AML-193 (cell line): ENCODE measurements around the gene FBLN7.
A peak's percentile ranks its signal among the peaks of the same experiment; 100 is the strongest.

Experiments
- DNase-seq, 2 experiments: peaks; one replicate each; lab custom pipeline; 2025; lab: John Stamatoyannopoulos, UW

The FBLN7 gene

DNA sequence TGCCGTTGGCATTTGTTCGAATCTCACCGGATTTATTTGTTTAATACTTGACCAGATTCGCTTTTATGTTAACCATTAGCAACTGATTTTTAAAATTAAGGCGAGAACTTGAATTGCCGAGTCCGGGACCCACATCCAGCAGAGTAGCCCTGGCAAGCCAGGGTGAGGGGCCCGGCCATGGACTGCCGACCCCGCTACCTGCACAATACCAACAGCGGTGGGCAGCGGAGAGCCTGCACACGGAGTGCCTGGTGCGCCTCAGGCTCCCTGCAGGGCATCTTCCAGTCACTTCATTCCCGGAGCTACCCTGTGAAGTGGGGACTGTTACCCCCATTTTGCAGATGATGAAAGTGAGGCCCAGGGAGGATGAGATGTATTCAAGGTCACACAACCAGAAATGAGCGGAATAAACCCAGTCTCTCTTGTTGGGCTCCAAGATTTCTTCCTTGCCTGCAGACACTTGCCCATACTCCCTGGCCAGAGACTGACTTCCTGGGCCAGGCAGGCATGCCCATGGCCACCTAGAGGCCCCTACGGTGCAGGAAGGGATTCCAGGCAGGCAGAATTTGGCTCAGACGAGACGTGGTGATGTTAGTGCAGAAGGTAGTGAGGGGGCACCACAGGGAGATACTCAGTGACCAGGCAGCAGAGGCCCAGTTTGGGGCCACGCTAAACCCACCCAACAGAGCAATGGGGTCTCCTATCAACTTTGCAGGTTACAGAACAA lies 2.9 kb downstream of the FBLN7 start:
- no peak for DNase-seq

DNA sequence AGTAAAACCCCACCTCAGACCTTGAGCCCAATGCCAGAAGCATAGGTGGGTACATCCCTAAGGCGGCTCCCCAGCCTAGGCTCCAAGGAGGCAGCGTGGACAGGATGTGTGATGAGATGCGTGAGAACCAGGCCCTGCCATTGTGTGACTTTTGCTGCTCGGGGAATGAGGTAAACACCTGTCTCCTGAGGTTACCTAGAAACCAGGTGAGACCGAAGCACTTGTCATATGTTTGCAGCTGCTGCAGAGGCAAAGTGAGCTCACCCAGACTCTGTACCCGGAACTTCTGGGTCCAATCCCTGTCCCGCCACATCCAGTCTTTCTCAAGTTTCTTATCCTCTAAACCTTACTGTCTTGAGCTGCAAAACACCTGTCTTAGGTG lies 3.4 kb downstream of the FBLN7 start:
- DNase-seq: no peak

DNA sequence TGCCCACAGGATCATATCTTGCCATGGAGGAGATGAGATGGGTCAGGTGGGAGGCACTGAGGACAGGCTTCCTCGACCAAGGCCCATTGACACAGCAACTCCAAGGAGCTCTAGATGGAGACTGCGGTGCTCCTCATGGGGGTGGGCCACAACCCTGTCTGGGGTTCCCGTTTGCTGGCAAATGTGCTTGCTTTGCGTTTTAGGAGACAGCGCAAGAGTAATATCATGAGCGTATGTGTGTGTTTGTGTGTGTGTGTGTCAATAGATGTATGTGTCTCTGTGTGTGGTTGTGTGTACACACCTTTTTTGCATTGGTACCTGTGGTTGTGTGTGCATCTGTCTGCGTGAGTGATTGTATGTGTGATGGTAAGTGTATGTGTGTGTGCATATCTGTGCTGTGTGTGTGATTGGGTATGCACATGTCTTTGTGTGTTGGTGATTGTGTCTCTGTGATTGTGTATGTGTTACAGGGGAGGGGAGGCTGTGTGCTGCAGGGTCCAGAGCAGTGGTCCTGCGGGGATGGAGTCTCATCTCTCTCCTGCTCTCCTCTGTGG lies 4.4 kb downstream of the FBLN7 start:
- no peak for DNase-seq

DNA sequence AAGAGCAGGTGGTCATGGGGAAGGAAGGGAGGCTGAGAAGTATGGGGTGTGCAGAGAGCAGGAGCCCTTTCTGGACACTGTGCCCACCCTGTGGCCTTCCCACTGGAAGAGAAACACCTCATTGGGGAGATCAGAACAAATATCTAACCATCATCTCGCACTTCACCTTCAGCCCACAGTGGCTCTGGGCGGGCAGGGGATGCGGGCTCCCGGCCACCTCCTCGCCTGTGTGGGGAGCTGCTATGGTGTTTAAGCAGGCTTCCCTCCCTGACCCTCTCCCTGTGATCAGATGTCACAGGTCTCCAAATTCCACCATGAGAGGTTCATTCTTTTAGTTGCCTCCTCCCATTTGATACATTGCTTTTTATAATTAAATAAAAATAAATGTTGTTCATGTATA lies 5.0 kb downstream of the FBLN7 start:
- DNase-seq: no peak

DNA sequence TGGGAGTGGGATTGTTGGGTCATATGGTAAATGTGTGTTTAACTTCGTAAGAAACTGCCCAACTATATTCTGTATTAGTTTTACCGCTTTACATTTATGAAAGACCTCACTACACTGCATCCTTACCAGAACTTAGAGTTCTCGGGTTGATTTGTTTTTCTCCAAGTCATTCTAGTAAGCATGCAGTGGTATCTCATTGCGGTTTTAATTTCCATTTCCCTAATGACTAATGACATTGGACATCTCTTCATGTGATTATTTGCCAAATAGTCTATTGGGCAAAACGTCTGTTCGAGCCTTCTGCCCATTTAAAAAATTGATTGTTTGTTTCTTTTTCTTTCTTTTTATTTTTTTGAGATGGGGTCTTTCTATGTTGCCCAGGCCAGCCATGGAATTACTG lies 6.8 kb downstream of the FBLN7 start:
- no peak for DNase-seq

DNA sequence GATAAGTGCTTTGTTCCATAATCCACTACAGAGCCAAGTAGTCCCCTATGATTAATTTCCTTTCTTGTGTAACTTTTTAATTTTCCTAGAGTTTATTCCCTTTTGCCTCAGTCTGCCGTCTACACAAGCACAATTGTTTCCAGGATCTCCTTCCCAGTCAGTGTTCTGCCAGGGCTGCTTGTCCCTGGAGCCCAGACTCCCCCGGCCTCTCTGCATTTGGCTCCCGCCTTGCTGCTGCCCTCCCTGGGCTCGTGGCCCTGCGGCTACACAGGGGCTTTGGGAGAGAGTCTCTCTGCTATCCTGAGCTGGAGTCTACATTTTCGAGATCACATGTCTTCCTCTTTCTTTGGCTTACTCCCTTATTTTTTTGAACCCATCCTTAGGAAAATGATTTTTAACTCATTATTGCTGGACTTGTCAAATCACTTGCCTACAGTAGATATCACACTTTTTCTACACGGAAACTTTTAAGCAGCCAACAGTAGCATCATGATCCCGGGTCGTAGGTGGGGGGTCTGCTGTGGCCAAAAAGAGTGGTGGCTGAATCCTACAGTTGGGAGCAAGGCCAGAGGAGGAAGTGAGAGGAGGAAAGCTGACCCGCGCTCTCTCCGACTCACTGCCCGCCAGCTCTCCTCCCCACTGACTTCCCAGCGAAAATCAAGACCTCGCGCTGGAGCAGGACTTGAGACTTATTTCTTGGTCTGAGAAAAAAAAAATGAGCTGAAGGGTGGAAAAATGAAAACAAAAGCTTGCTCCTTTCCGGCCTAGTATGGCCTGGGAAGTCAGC lies 9.4 kb downstream of the FBLN7 start:
- DNase-seq: no peak

DNA sequence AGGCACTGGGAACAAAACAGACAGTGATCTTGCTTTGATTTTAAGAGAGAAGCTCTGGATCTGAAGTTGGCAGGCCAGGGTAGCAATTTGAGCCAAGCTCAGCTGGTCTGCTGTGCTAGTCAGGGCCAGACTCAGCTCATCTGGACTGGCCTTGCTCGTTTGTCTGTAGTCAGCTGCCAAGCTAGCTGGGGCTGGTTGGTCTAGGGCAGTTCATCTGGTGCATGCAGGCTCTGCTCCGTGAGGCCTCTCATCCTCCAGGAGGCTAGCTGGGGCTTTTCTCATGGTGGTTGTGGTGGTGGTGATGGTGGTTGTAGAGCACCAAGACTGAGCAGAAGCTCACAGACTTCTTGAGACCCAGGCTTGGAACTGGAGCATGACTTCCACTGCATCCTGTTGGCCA lies 10.3 kb downstream of the FBLN7 start:
- no peak for DNase-seq

DNA sequence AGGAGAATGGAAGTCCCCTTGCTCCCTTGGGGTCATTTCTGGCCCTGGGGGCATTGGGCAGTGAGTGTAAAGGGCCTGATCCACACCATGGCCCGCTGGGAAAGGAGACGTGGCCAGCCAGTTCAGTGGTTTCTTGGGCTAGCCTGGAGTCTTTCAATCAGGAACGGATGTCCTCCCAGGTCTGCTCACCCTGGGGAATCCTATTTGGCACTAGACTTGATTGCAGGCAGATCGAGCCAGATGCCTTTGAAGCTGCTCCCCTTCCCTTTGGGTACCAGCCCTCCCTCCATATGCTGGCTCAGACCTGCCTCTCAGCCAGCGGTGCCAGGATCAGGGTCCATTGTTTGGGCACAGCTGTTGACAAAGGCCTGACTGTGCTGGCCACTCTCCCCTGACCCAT lies 11.0 kb downstream of the FBLN7 start:
- DNase-seq: no peak

DNA sequence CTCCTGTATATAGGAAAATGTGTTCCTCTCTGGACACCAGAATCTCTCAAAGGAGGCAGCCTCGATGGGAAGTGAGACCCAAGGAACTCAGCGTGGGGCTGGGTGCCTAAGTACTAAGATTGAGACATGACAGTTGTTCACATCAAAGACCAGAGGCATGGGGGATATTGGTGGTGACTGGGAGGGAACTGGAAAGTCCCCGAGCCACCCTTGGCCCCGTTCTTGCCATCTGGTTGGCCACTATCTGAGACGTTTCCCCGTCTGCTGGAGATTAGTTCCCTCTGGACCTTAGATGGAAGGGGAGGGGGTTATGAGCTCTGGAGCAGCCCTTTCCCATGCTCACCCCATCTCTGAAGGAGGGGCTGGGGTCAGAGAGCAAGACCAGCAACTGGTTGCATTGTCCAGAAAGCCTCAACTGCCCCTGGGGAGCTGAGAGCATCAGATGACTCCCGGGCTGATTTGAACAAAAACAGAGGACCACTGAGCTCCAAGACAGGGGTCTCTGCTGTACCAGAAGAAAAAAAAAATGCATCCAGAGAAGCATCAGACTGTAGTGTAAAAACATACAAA lies 11.8 kb downstream of the FBLN7 start:
- DNase-seq: no peak

DNA sequence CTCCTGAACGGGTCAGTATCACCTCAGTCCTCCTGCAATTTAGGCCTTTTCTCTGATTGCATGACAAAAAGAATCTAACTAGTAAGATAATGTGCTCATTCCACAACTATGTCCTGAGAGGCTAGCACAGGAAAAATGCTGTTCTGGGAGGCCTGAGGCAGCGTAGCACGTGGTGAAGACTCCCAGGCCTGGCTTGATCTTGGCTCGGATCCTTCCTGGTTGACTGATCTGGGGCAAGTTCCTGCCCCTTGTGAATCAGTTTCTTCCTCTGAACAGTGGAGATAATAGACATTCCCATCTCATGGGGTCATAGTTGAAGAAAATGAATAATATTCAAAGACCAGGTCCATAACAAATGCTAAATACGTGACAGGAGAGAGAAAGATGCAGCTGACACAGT lies 12.3 kb downstream of the FBLN7 start:
- DNase-seq: no peak

DNA sequence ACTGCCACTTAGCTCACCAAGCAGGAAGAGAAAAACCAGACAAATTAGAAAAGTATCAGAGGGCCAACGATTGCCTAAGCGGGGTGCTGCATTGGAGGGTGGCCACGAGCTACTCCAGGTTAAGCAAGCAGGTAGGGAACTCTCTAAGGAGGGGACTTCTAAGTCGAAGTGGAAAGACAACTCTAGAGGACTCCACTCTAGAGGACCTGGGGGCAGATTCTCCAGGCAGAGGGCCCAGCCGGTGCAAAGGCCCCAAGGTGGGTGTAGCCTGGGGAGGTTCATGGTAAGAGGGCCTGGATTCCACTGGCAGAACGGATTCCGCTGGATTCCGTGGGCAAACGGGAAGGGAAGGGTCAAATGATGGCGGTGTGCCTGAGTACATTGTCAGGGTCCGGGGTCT lies 12.7 kb downstream of the FBLN7 start:
- no peak for DNase-seq

DNA sequence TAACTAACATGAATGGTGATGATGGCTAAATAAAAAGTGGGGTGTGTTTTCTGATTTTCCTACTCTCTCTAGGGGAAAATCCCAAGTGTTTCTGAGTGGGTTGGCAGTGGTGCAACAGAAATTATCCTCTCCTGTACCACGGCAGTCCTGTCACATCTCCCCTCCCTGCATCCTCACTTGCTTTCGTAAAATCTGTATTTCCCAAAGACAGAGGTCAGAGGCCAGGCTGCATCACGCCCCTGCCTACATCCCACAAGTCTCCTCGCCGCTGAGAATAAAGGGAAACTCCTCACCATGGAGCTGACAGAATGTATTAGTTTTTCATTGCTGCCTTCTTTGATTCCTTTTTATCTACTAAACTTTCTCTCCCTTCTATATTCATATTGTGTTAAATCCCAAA lies 13.1 kb downstream of the FBLN7 start:
- no peak for DNase-seq

DNA sequence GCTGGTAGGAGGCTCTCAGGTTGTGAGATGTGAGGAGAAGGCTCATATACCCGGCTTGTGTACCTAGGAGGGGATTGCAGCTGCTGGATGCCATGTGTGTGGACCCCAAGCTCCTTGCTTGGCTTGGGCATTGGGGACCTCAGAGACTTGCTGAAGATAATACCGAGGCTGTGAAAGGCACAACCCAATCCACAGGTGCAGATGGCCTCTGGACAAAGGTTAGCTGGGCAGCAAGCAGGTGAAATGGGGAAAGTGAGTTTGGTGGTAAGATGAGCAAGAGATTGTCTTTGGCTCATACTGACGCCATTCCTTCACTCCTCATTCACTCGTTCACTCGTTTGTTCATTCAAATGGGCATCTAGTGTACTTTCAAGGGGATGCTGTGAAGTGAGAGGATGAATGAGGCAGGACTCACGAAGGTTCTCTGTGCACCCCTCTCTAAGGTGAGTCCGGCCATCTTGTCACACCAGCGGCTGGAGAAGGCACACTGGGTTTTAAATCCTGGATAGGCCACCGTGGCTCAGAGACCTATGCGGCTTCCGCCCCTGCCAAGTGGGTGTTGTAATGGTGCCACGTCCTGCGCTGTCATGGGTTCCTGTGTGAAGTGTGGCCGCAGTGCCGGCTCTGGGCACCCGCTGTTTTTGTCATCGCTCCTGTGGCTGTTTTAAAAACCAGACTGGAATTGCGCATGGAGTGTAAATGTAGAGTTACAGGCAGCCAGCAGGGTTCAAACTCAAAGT lies 13.7 kb downstream of the FBLN7 start:
- DNase-seq: no peak

DNA sequence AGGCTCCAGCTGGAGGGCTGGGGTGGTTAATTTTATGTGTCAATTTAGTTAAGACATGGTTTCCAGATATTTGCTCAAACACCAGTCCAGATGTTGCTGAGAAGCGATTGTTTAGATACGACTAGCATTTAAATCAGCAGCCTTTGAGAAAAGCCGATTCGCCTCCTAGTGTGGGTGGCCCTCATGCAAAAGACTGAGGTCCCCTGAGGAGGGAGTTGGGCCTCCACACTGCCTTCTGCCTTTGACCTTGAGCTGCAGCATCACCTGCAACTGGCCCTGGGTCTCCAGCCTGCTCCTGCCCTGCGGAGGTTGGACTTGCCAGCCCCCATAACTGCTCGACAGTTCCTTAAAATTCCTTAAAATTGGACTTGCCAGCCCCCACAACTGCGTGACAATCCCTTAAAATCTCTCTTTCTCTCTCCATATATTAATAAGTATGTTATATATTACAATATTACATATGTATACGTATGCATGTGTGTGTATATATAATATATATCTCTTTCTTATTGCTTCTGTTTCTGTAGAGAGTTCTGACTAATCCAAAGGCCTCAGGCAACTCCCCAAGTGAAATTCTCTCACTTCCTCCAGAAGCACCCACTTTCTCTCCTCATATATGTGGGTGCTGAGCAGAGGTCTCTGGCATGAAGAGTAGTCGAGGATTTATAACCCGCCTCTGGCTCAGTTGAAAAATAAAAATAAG lies 14.4 kb downstream of the FBLN7 start:
- no peak for DNase-seq

DNA sequence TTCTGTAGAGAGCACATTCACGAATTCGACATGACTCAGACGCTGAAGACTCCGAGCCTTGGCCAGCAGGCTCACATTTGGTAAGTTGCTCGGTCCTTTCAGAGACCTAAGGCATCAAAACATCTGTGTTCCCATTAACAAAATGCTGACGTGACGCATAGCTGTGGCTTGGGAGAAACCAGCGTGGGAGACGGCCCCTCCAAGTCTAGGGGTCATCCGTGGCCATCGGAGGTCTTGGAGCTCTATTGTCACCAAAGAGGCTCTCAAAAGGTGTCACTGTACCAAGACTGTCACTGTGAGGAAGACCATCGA lies 14.9 kb downstream of the FBLN7 start:
- DNase-seq: no peak

DNA sequence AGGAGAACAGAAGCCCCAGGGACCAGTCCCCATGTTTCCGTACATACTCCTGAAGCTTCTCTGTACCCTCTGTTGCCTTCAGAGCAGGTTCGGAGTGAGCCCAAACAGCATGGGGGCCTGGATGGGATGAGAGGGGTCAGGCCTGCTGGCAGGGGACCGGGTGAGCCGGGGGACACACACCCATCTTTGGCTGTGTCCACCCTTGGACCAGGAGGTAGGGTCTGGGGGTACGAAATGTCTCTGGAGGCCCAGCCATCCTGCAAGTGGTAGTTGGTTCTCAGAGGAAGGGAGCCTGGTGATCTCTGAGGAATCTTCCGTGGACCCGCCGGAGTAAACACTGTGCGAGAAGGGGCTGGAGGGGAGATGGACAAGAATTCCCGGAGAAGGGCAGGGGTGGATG lies 15.3 kb downstream of the FBLN7 start:
- no peak for DNase-seq

DNA sequence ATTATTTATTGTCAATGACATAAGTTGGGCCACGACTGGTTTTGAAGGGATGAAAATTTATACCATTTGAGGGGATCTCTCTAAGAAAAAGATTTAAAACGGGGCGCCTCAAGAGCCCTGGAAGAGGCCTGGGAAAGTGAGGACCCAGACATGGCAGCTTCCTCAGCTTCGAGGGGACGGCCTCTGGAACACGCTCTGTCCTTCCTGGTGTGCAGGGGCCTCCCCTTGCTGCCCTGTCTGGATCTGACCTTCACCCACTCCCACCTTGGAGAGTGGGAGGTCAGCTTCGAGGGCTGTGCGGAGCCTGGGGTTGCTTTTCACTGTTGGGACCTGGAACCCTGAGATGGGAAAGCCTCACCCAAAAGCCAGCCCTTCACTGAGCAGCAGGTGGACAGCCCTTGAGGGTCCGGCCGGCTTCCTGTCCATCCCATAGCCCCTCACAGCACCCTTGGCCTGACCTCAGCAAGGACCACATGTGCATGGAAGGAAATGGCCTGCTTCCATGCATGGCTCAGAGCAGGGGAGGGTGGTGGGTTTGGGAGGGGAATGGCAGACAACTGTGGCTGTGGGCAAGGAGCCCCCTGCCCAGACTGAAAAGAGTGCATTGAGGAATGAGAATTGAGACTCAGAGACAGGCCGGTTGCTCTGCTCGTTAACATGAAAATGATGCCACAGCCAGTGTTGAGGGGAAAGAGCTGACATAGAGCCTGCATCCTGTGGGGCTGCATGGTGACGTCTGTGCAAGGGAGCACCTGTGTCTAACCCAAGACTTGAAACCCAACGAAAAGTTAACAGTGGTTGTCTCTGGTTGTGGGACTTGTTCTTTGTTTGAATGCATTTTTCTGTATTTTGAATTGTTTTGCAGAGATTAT lies 16.3 kb downstream of the FBLN7 start:
- no peak for DNase-seq

DNA sequence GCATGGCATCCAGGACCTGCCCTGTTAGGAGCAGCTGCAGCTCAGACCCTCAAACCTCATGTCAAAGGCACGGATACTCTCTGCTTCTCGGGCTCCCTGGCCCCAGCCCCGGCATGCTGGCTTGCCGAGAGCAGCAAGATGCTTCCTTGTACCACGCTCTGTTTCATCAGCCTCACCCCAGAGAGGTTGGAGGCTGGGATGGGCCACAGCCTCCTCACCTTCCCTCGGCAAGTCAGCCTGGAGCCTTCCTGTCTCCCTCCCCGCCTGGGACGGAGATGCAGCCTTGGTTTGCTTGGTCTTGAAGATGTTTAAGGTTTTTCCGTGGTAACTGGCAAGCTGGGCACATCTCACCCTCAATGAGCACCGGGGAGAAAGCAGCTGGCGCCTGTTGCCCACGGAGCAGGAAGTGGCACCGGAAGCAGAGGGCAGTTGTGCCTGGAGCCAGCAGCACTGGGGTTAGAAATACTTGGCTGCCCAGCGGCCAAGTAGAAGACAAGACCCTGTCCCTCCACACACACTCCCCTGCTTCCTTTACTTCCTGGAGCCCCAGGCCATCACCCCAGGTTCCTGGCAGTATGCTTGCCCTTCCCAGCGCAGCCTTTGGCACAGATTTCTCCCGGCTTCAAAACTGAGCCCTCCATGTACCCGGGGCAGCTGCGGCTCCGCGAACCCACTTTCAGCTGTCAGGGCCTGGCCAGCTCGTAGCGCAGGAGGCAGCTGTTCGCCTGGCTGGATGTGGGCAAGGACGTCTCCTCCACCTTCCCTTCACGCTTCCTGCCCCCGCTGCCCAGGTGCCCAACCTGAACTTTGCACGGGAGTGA lies 17.4 kb downstream of the FBLN7 start:
- DNase-seq: peak; percentile 63 to 75

DNA sequence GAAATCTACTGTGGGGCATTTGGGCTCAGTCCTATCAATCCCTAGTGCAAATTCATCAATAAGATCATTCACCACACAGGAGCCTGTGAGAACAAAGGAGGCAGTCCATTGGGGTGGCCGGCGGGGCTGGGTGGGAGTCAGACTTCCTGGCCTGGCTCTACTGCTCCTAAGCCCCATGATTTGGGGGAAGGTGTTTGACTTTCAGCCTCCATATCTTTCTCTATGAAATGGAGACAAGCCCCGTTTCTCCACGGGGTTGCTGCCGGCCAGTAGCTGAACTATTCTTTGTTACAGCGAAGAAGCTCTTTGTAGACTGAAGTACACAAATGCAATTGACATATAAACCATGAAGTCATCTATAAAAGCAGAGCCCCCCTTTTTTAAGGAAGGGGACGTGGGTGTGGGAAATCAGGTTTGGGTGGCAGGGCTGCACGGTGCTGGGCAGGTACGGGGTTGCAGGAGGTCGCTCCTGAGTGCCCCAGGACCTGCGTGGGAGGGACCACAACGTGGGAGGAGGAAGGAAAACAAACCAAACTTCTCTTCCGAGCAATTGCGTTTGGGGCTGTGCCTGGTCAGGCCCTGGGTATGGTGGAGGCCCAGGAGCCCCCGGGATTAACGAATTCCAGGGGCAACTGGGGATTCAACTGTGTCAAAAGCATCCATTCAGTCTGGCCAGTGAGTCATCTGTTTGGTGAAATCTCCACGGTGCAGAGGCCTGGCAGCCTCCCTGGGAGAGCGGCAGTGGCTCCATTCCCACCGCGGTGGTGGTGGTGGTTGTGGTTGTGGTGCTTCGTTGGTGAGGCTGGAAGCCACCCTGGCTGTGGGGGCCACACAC lies 18.2 kb downstream of the FBLN7 start:
- no peak for DNase-seq
